ENCODE measurements around the gene CENATAC. TPM values are rescaled to one million over a fixed set of nuclear protein-coding genes. Genes with fewer than 3 reads are reported as not detected.
"Not testable (repeated sequence)": the region's sequence is repeated elsewhere in the genome, so short reads cannot be mapped to it uniquely, and the experiment has no call there.

Gene CENATAC
- total and polyA plus RNA-seq, 9 of the 15 experiments (the other 6 are each of a cell fraction or from before 2014, with no cell fraction given), result 2.4 to 25.5 (median 13.7) TPM

- CTCF ChIA-PET (ENCODE audit: low intra/inter-chr PET ratio); FAIRE-seq; H3K27me3 ChIP-seq (ENCODE audit: control insufficient read depth in 2 of 2, insufficient read depth in 2 of 2, low read length in 2 of 2); H3K9me3 ChIP-seq (replicated peaks; ENCODE audit: control insufficient read depth, insufficient read depth, low read depth, low read length); BruUV-seq (replicated peaks); H2AFZ ChIP-seq (ENCODE audit: low read depth, low read length); H3K9me1 ChIP-seq (ENCODE audit: control insufficient read depth, insufficient read depth, low read length); H4K20me1 ChIP-seq (replicated peaks; ENCODE audit: control insufficient read depth, insufficient read depth, low read length); in situ Hi-C loops (cut with MboI); ATAC-seq: not testable (repeated sequence)
- DNase-seq (ENCODE audit: extremely low read depth in 1 of 4, low spot score in 3 of 4), result peak in 1 of 4 experiments; percentile 13
- Histone ChIP-seq H3K4me3 (peak overlapping the region; percentile 99), H3K36me3 (ENCODE audit: control insufficient read depth, insufficient read depth, low read length) (peaks cover 78% of the 10 kb centered on the region), H3K27ac (ENCODE audit: extremely low read depth, low read depth, low read length) (peak overlapping the region; percentile 97), H3K79me2 (ENCODE audit: control insufficient read depth, insufficient read depth, low read length) (peaks cover 64% of the 10 kb centered on the region), H3K4me2 (ENCODE audit: insufficient read depth, low read length) (peak overlapping the region; percentile 98), H3K9ac (ENCODE audit: insufficient read depth in 1 of 2, low read depth in 2 of 2, low read length in 2 of 2) (peak overlapping the region; percentile 95 to 100), H3K4me1 (replicated peaks in 1 of 2; ENCODE audit: control insufficient read depth in 2 of 2, insufficient read depth in 2 of 2, low read length in 2 of 2) (peaks cover 8 to 12% of the 10 kb centered on the region in 2 experiments; a peak in 4 of 5 replicates)
- TF ChIP-seq TEAD1 (CRISPR knock-in tag; IDR thresholded peaks at IDR 0.05) (0 out of 4 replicates have a peak, but pooled peaks of 1 of the 2 experiments have one; percentile 38), HNRNPL (IDR thresholded peaks at IDR 0.05; ENCODE audit: low read depth, low read length) (0 out of 2 replicates have a peak, but pooled peaks have one; percentile 7), CHD1 (IDR thresholded peaks at IDR 0.05; ENCODE audit: low read length) (peak; percentile 57), KAT8 (IDR thresholded peaks at IDR 0.05; ENCODE audit: low read depth) (0 out of 2 replicates have a peak, but pooled peaks have one; percentile 10)
- under 1% methylated on average over 10 of the region's 10 CpGs for WGBS (ENCODE audit: insufficient coverage, low coverage, missing lambda C conversion rate)
- POLR2A ChIA-PET, result interaction anchor here (1.0 to 4.2 kb wide), 5 partner anchors 15 to 227 kb away, joined by 3 to 22 read pairs (median 3); no protein-coding TSS in a partner anchor
- intact Hi-C loops (cut with micrococcal nuclease), result loop anchor here (5.0 kb wide), 2 partner anchors 70 to 85 kb away; partner anchors contain the start of gene DPAGT1
Measured at GRCh38 chr11:119017377-119017776, 19.4 kb downstream of the CENATAC start.
